Amniotic epithelial cell (primary cell): Measurements from ENCODE around the gene PITPNM3.
"Not testable (repeated sequence)": the region's sequence is repeated elsewhere in the genome, so short reads cannot be mapped to it uniquely, and the experiment has no call there.

Experiments
- DNase-seq: peaks from one replicate; pipeline ENCODE4 v3.0.0-alpha.2; 2010; ENCODE audit warnings: low read depth

PITPNM3 gene

GRCh38 chr17:6556121-6557039, at the start of gene PITPNM3:
Gene PITPNM3 (minus strand): TSS chr17:6556555. CDS start chr17:6556406, 149 bp downstream.
- DNase-seq = no peak

- DNase-seq = no peak
These were observed 48.8 kb upstream of the PITPNM3 start for GRCh38 chr17:6605142-6605541.

- no peak for DNase-seq
These were observed 47.5 kb upstream of the PITPNM3 start for GRCh38 chr17:6603744-6604325.

- no peak for DNase-seq
These were observed 45.8 kb upstream of the PITPNM3 start for GRCh38 chr17:6602141-6602540.

- DNase-seq = no peak
These were observed 43.0 kb upstream of the PITPNM3 start for GRCh38 chr17:6599364-6599763.

- no peak for DNase-seq
These were observed 41.4 kb upstream of the PITPNM3 start for GRCh38 chr17:6597727-6598126.

GRCh38 chr17:6596941-6597340, 40.6 kb upstream of the PITPNM3 start:
- no peak for DNase-seq

- DNase-seq = no peak
These were observed 40.2 kb upstream of the PITPNM3 start for GRCh38 chr17:6596511-6596910.

- DNase-seq = no peak
These were observed 39.7 kb upstream of the PITPNM3 start for GRCh38 chr17:6596081-6596480.

- DNase-seq = not testable (repeated sequence)
These were observed 37.0 kb upstream of the PITPNM3 start for GRCh38 chr17:6593371-6593770.

- peak; percentile 56 for DNase-seq
These were observed 35.8 kb upstream of the PITPNM3 start for GRCh38 chr17:6592173-6592572.

- DNase-seq = peak; percentile 93
These were observed 35.3 kb upstream of the PITPNM3 start for GRCh38 chr17:6591599-6592158.

GRCh38 chr17:6589266-6589946, 33.1 kb upstream of the PITPNM3 start:
- DNase-seq = no peak

- no peak for DNase-seq
These were observed 31.8 kb upstream of the PITPNM3 start for GRCh38 chr17:6588165-6588564.

- DNase-seq = no peak
These were observed 31.0 kb upstream of the PITPNM3 start for GRCh38 chr17:6587310-6587709.

- DNase-seq = no peak
These were observed 27.1 kb upstream of the PITPNM3 start for GRCh38 chr17:6583411-6583810.

GRCh38 chr17:6580625-6581024, 24.3 kb upstream of the PITPNM3 start:
- DNase-seq = no peak

GRCh38 chr17:6578491-6578890, 22.1 kb upstream of the PITPNM3 start:
- no peak for DNase-seq

GRCh38 chr17:6577686-6578263, 21.4 kb upstream of the PITPNM3 start:
- no peak for DNase-seq

GRCh38 chr17:6576038-6576785, 19.9 kb upstream of the PITPNM3 start:
- no peak for DNase-seq

GRCh38 chr17:6575596-6575988, 19.2 kb upstream of the PITPNM3 start:
- no peak for DNase-seq
